Fibroblast of lung (primary cell): Measurements from ENCODE around the gene CALN1.

Source experiments
- EZH2 ChIP-seq: IDR thresholded peaks from 2 replicates; pipeline ENCODE4 v1.5.1; 2012; ENCODE audit warnings: low read length, control low read depth, mild to moderate bottlenecking; ENCODE audit errors: missing control alignments
- TF ChIP-seq, protein P1 (sequence below), 2 donors: IDR thresholded peaks in 1 of 2; conservative IDR thresholded peaks in 1 of 2; 1 replicate in 1 of 2; 2 replicates in 1 of 2; pipeline ENCODE4 v1.5.1; 2011 to 2012; ENCODE audit warnings: low read length in 2 of 2, control low read depth in 1 of 2, inconsistent platforms in 1 of 2, low read depth in 1 of 2, mild to moderate bottlenecking in 1 of 2

GRCh38 chr7:72281308-72281707, 130.8 kb downstream of the CALN1 start:
- TF ChIP-seq, protein P1, sequence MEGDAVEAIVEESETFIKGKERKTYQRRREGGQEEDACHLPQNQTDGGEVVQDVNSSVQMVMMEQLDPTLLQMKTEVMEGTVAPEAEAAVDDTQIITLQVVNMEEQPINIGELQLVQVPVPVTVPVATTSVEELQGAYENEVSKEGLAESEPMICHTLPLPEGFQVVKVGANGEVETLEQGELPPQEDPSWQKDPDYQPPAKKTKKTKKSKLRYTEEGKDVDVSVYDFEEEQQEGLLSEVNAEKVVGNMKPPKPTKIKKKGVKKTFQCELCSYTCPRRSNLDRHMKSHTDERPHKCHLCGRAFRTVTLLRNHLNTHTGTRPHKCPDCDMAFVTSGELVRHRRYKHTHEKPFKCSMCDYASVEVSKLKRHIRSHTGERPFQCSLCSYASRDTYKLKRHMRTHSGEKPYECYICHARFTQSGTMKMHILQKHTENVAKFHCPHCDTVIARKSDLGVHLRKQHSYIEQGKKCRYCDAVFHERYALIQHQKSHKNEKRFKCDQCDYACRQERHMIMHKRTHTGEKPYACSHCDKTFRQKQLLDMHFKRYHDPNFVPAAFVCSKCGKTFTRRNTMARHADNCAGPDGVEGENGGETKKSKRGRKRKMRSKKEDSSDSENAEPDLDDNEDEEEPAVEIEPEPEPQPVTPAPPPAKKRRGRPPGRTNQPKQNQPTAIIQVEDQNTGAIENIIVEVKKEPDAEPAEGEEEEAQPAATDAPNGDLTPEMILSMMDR (conservative IDR thresholded peaks at IDR 0.05 in 1 of 2, IDR thresholded peaks at IDR 0.05 in 1 of 2; ENCODE audit: low read depth in 1 of 2, low read length in 2 of 2): no peak
- no peak for TF ChIP-seq EZH2
